Measurements from ENCODE around the gene MTMR3. TPM values are rescaled to one million over a fixed set of nuclear protein-coding genes. Genes with fewer than 3 reads are reported as not detected.

Gene MTMR3
- total and polyA plus RNA-seq, 12 donors, result 23.5 to 80.7 (median 40.9) TPM

- Histone ChIP-seq H3K36me3 (replicated peaks in 1 of 2) (no peaks in the 10 kb centered on the region), H3K27me3 (no peaks in the 10 kb centered on the region), H3K9me3 (replicated peaks in 1 of 3) (no peaks in the 10 kb centered on the region), H3K27ac (peak overlapping the region in 4 of 5 donors; percentile 4 to 76 (median 64)), H3K4me1 (replicated peaks in 1 of 2) (peaks cover 11 to 18% of the 10 kb centered on the region in 2 donors), H3K4me3 (no peak overlapping the region)
- WGBS, 4 donors, result 86 to 96% (median 89%) methylated on average over 2 of the region's 2 CpGs
- no peak for DNase-seq
- intact Hi-C loops (cut with DNase I), result no loop called here
- TF ChIP-seq POLR2A (IDR thresholded peaks at IDR 0.05) (no peak), CTCF (IDR thresholded peaks at IDR 0.05) (no peak)
These were observed 40.8 kb upstream of the MTMR3 start for GRCh38 chr22:29842172-29842571.

- intact Hi-C loops (cut with DNase I), result no loop called here
- Histone ChIP-seq H3K27me3 (no peaks in the 10 kb centered on the region), H3K36me3 (replicated peaks in 1 of 2) (no peaks in the 10 kb centered on the region), H3K4me1 (replicated peaks in 1 of 2) (peaks cover 7 to 13% of the 10 kb centered on the region in 2 donors), H3K27ac (peak overlapping the region in 4 of 5 donors; percentile 4 to 76 (median 70)), H3K9me3 (replicated peaks in 1 of 3) (no peaks in the 10 kb centered on the region), H3K4me3 (no peak overlapping the region)
- TF ChIP-seq CTCF (IDR thresholded peaks at IDR 0.05) (no peak), POLR2A (IDR thresholded peaks at IDR 0.05) (no peak)
- 36 to 44% (median 41%) methylated on average over 2 of the region's 2 CpGs for WGBS, 4 donors
- DNase-seq, result peak in 5 of 7 donors; percentile 57 to 71 (median 65)
These were observed 40.2 kb upstream of the MTMR3 start for GRCh38 chr22:29842740-29843139.

GRCh38 chr22:29846290-29846689 lies 36.7 kb upstream of the MTMR3 start:
- no peak for DNase-seq
- no peak overlapping the region for H3K4me3 ChIP-seq
- no peak for TF ChIP-seq CTCF (IDR thresholded peaks at IDR 0.05)
- no peak for TF ChIP-seq POLR2A (IDR thresholded peaks at IDR 0.05)
- H3K4me1 ChIP-seq (replicated peaks in 1 of 2), result peaks cover 2 to 9% of the 10 kb centered on the region in 2 donors
- no peak overlapping the region for H3K27ac ChIP-seq
- no peaks in the 10 kb centered on the region for H3K9me3 ChIP-seq (replicated peaks in 1 of 3)
- 89 to 100% (median 96%) methylated on average over 2 of the region's 2 CpGs for WGBS, 4 donors
- H3K36me3 ChIP-seq (replicated peaks in 1 of 2), result no peaks in the 10 kb centered on the region
- intact Hi-C loops (cut with DNase I), result no loop called here
- H3K27me3 ChIP-seq, result no peaks in the 10 kb centered on the region

GRCh38 chr22:29848111-29848510 lies 34.9 kb upstream of the MTMR3 start:
- H3K9me3 ChIP-seq (replicated peaks in 1 of 3), result no peaks in the 10 kb centered on the region
- intact Hi-C loops (cut with DNase I), result no loop called here
- DNase-seq, result no peak
- no peaks in the 10 kb centered on the region for H3K36me3 ChIP-seq (replicated peaks in 1 of 2)
- H3K27ac ChIP-seq, result peak overlapping the region in 1 of 5 donors; percentile 38
- peaks cover 0 to 3% of the 10 kb centered on the region in 2 donors for H3K4me1 ChIP-seq (replicated peaks in 1 of 2)
- 63 to 71% (median 68%) methylated on average over 3 of the region's 3 CpGs for WGBS, 4 donors
- H3K4me3 ChIP-seq, result no peak overlapping the region
- TF ChIP-seq CTCF (IDR thresholded peaks at IDR 0.05) (no peak), POLR2A (IDR thresholded peaks at IDR 0.05) (no peak)
- no peaks in the 10 kb centered on the region for H3K27me3 ChIP-seq

Measured in adrenal gland (tissue), 12 donors.